ENCODE results near the gene ABCB8. TPM values are rescaled to one million over a fixed set of nuclear protein-coding genes. Genes with fewer than 3 reads are reported as not detected.
A peak's percentile ranks its signal among the peaks of the same experiment; 100 is the strongest.
"Not testable (repeated sequence)": the region's sequence is repeated elsewhere in the genome, so short reads cannot be mapped to it uniquely, and the experiment has no call there.

Gene ABCB8
- polyA plus RNA-seq, 4 donors, result 15.5 to 34.4 (median 27.2) TPM

GRCh38 chr7:151012911-151013347 lies 15.3 kb upstream of the ABCB8 start:
- DNase-seq (ENCODE audit: low read depth in 4 of 4, low spot score in 2 of 4), result no peak

- no peak for DNase-seq (ENCODE audit: low read depth in 4 of 4, low spot score in 2 of 4)
Measured at GRCh38 chr7:151013356-151013732, 14.9 kb upstream of the ABCB8 start.

- peak in 1 of 4 donors; percentile 73 for DNase-seq (ENCODE audit: low read depth in 4 of 4, low spot score in 2 of 4)
Measured at GRCh38 chr7:151013733-151014497, 14.3 kb upstream of the ABCB8 start.

- DNase-seq (ENCODE audit: low read depth in 4 of 4, low spot score in 2 of 4), result no peak
Measured at GRCh38 chr7:151014950-151015349, 13.3 kb upstream of the ABCB8 start.

- no peak for DNase-seq (ENCODE audit: low read depth in 4 of 4, low spot score in 2 of 4)
Measured at GRCh38 chr7:151015967-151016366, 12.3 kb upstream of the ABCB8 start.

GRCh38 chr7:151016505-151016904 lies 11.7 kb upstream of the ABCB8 start:
- DNase-seq (ENCODE audit: low read depth in 4 of 4, low spot score in 2 of 4), result no peak

GRCh38 chr7:151016942-151017341 lies 11.3 kb upstream of the ABCB8 start:
- no peak for DNase-seq (ENCODE audit: low read depth in 4 of 4, low spot score in 2 of 4)

GRCh38 chr7:151017370-151017952 lies 10.8 kb upstream of the ABCB8 start:
- DNase-seq (ENCODE audit: low read depth in 4 of 4, low spot score in 2 of 4), result no peak

GRCh38 chr7:151017953-151018420 lies 10.3 kb upstream of the ABCB8 start:
- DNase-seq (ENCODE audit: low read depth in 4 of 4, low spot score in 2 of 4), result peak in 1 of 4 donors; percentile 56

GRCh38 chr7:151018421-151019129 lies 9.7 kb upstream of the ABCB8 start:
- no peak for DNase-seq (ENCODE audit: low read depth in 4 of 4, low spot score in 2 of 4)

GRCh38 chr7:151019130-151019447 lies 9.2 kb upstream of the ABCB8 start:
- DNase-seq (ENCODE audit: low read depth in 4 of 4, low spot score in 2 of 4), result no peak

GRCh38 chr7:151020231-151020630 lies 8.0 kb upstream of the ABCB8 start:
- no peak for DNase-seq (ENCODE audit: low read depth in 4 of 4, low spot score in 2 of 4)

GRCh38 chr7:151023232-151023631 lies 5.0 kb upstream of the ABCB8 start:
- DNase-seq (ENCODE audit: low read depth in 4 of 4, low spot score in 2 of 4), result no peak

GRCh38 chr7:151024435-151025056 lies 3.7 kb upstream of the ABCB8 start, which contains the start of gene ATG9B:
Gene ATG9B, minus strand, starts transcription at chr7:151024494. Its CDS starts 71 bp downstream, at chr7:151024423.
- DNase-seq (ENCODE audit: low read depth in 4 of 4, low spot score in 2 of 4), result no peak

- no peak for DNase-seq (ENCODE audit: low read depth in 4 of 4, low spot score in 2 of 4)
Measured at GRCh38 chr7:151025924-151026671, 2.2 kb upstream of the ABCB8 start.

- not testable (repeated sequence) for DNase-seq (ENCODE audit: low read depth in 4 of 4, low spot score in 2 of 4)
Measured at GRCh38 chr7:151026771-151027727, 1.2 kb upstream of the ABCB8 start.

GRCh38 chr7:151027728-151028130 lies 521 bp upstream of the ABCB8 start:
- DNase-seq (ENCODE audit: low read depth in 4 of 4, low spot score in 2 of 4), result not testable (repeated sequence)

- DNase-seq (ENCODE audit: low read depth in 4 of 4, low spot score in 2 of 4), result no peak
Measured at GRCh38 chr7:151028948-151029501, 775 bp downstream of the ABCB8 start.

- no peak for DNase-seq (ENCODE audit: low read depth in 4 of 4, low spot score in 2 of 4)
Measured at GRCh38 chr7:151031011-151031410, 2.8 kb downstream of the ABCB8 start.
